MCF 10A (cell line): ENCODE results near the gene ABLIM3. TPM values are rescaled to one million over a fixed set of nuclear protein-coding genes. Genes with fewer than 3 reads are reported as not detected.

Experiments used
- BruUV-seq: library from RNA; stranded (reverse); fragments of 400-500 nt; replicated peaks from 2 replicates; lab custom pipeline; 2021; lab: Mats Ljungman, UMichigan
- CTCF ChIA-PET: fragments of 300-600 bp; sonication (Branson Sonifier 250); formaldehyde crosslinking; extraction: SDS; loops from one replicate; lab custom pipeline; 2021; ENCODE audit warnings: antibody characterized with exemption, inconsistent platforms; lab: Yijun Ruan, JAX
- POLR2A ChIA-PET: fragments of 300-600, 350-650 bp; sonication (Branson Sonifier 250); formaldehyde crosslinking; extraction: SDS; loops from one replicate; lab custom pipeline; 2020; ENCODE audit warnings: antibody characterized with exemption, inconsistent platforms; lab: Yijun Ruan, JAX
- DNase-seq: peaks from one replicate; pipeline ENCODE4 v3.0.0-alpha.2; 2018; ENCODE audit not compliant: unreplicated experiment
- H3K27ac Mint-ChIP-seq: one replicate; pipeline ENCODE4 v1.8.0; 2022; ENCODE audit warnings: mild to moderate bottlenecking, low read depth, mixed read lengths; ENCODE audit not compliant: unreplicated experiment
- H3K27me3 Mint-ChIP-seq: one replicate; pipeline ENCODE4 v1.8.0; 2022; ENCODE audit warnings: mixed read lengths; ENCODE audit not compliant: insufficient read depth, unreplicated experiment
- H3K36me3 Mint-ChIP-seq: one replicate; pipeline ENCODE4 v1.8.0; 2022; ENCODE audit warnings: mild to moderate bottlenecking, moderate library complexity, mixed read lengths; ENCODE audit not compliant: insufficient read depth, unreplicated experiment
- H3K4me1 Mint-ChIP-seq: one replicate; pipeline ENCODE4 v1.8.0; 2022; ENCODE audit warnings: mixed read lengths; ENCODE audit not compliant: insufficient read depth, unreplicated experiment
- H3K4me3 Mint-ChIP-seq: one replicate; pipeline ENCODE4 v1.8.0; 2022; ENCODE audit warnings: mild to moderate bottlenecking, moderate library complexity, mixed read lengths; ENCODE audit not compliant: unreplicated experiment
- H3K9me3 Mint-ChIP-seq: one replicate; pipeline ENCODE4 v1.8.0; 2022; ENCODE audit warnings: mixed read lengths; ENCODE audit not compliant: unreplicated experiment
- intact Hi-C: fragments of 100-400 bp; cut with micrococcal nuclease; formaldehyde crosslinking; loops from 2 replicates; pipeline ENCODE4 v1.14.1; 2022
- total RNA-seq: library from RNA; stranded (reverse); gene quantifications from 2 replicates; pipeline ENCODE4 v1.2.3, GENCODE V29; 2022
- TF ChIP-seq, protein P1 (sequence below): fragments of 200-600 bp; IDR thresholded peaks from one replicate; pipeline ENCODE4 v1.8.0; 2022; ENCODE audit warnings: antibody characterized with exemption, mild to moderate bottlenecking; ENCODE audit not compliant: unreplicated experiment

ABLIM3 gene
- total RNA-seq, 1 experiment from 2014 or later = 168 TPM

DNA sequence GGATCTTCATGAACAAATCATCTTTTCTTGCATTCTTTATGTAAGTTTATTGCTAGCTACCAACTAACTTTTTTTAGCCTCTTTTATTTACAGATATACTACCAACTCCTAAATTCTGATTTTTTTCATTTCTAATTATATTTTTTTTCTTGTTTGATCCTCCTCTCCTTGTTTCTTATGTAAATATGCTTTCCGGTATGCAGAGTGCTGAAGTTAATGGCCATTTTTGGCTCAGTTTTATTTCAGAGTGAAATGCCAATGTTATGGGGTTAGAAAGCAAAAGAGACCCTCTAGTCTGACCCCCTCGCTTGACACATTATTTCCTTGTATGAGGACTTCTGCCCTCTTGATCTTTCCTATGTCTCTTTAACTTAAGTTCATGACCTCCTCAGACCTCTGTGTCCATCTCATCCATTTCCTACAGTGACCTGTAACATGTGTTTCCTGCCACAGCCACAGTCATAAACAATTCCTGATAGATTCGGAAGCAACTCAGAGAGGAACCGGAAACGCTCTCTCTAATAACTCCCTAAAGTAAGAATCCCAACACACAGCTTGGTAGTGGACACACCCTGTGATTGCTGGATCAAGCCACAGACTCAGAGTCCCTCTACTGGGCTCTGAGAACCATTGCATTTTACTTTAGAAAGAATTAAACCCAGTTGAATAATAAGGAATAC, 87.5 kb downstream of the ABLIM3 start:
- TF ChIP-seq, protein P1, sequence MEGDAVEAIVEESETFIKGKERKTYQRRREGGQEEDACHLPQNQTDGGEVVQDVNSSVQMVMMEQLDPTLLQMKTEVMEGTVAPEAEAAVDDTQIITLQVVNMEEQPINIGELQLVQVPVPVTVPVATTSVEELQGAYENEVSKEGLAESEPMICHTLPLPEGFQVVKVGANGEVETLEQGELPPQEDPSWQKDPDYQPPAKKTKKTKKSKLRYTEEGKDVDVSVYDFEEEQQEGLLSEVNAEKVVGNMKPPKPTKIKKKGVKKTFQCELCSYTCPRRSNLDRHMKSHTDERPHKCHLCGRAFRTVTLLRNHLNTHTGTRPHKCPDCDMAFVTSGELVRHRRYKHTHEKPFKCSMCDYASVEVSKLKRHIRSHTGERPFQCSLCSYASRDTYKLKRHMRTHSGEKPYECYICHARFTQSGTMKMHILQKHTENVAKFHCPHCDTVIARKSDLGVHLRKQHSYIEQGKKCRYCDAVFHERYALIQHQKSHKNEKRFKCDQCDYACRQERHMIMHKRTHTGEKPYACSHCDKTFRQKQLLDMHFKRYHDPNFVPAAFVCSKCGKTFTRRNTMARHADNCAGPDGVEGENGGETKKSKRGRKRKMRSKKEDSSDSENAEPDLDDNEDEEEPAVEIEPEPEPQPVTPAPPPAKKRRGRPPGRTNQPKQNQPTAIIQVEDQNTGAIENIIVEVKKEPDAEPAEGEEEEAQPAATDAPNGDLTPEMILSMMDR = peak; percentile 83
- BruUV-seq = no TSS peak
- Mint-ChIP-seq H3K36me3 (peaks cover 53% of the 10 kb centered on the region), H3K27ac (peak overlapping the region; percentile 73), H3K9me3 (no peaks in the 10 kb centered on the region), H3K27me3 (no peaks in the 10 kb centered on the region), H3K4me1 (peaks cover 6% of the 10 kb centered on the region), H3K4me3 (peak overlapping the region; percentile 0)
- CTCF ChIA-PET = interaction anchor here (0.5 to 23.1 kb wide), 41 partner anchors 11 to 600 kb away, joined by 3 to 426 read pairs (median 5); partner anchors contain the start of gene ABLIM3
- DNase-seq = peak; percentile 84
- POLR2A ChIA-PET = interaction anchor here (0.7 to 2.4 kb wide), 13 partner anchors 8 to 494 kb away, joined by 3 to 17 read pairs (median 4); partner anchors contain the start of gene ABLIM3
- intact Hi-C loops = loop anchor here (1.0 to 2.0 kb wide), 4 partner anchors 87 to 496 kb away; partner anchors contain the start of gene ABLIM3

DNA sequence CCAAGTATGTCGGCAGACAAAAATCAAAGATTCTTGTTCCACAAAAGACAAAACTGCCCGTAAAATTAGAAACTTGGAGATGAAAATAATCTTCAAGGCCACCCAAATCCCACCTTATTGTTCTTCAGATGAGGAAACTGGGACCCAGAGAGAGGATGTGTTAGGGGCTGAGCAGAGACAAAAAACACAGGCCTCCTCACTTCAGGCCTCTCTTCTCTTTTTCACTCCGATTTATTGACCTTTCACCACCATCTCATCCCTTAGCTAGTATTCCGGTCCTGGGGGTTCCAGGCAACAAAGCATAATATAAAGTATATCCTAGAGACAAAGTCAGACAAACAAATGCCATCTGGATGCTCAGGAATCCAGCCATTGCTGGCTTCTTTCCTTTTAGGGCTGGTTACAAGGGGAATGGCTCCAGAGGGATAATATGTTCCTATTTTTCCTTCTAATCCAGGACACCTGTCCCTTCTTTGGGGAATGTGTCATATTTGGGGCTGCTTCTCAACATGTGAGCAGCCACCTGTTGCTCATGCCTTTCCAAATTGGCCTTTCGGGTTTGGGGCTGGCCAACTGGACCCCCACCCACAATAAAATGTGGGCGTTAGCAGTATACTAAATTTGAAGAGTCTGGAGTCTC, 88.1 kb downstream of the ABLIM3 start:
- no peaks in the 10 kb centered on the region for H3K9me3 Mint-ChIP-seq
- no peak for DNase-seq
- BruUV-seq = no TSS peak
- ChIA-PET POLR2A (interaction anchor here (0.7 to 2.4 kb wide), 10 partner anchors 28 to 115 kb away, joined by 3 to 17 read pairs (median 5); partner anchors contain the start of gene ABLIM3), CTCF (interaction anchor here (0.5 to 23.1 kb wide), 42 partner anchors 11 to 600 kb away, joined by 3 to 426 read pairs (median 5); partner anchors contain the start of gene ABLIM3)
- intact Hi-C loops = loop anchor here (1.0 to 2.0 kb wide), 4 partner anchors 88 to 497 kb away; partner anchors contain the start of gene ABLIM3
- TF ChIP-seq, protein P1 = no peak
- H3K36me3 Mint-ChIP-seq = peaks cover 60% of the 10 kb centered on the region
- no peak overlapping the region for H3K4me3 Mint-ChIP-seq
- peaks cover 6% of the 10 kb centered on the region for H3K4me1 Mint-ChIP-seq
- peak overlapping the region; percentile 73 for H3K27ac Mint-ChIP-seq
- no peaks in the 10 kb centered on the region for H3K27me3 Mint-ChIP-seq

DNA sequence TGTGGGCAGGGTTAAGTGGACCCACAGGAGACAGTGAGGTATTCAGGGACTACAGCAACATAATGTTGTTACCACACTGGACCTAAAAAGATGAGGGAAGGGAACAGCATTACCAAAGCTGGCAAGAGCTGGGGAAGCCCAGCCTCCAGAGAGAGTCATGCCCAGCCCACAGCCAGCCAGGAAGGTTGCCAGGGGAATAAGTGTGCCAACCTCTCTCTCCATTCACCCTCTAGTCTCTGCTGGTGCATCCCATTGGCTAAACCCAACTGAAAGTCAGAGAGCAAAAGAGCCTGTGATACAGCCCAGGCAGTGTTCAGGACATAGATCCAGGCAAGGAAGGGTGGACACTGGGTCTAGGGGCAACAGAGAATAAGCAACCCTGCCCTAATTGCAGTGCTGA, 94.5 kb downstream of the ABLIM3 start:
- no TSS peak for BruUV-seq
- ChIA-PET CTCF (interaction anchor here (0.6 to 23.1 kb wide), 8 partner anchors 12 to 501 kb away, joined by 3 to 426 read pairs (median 5); partner anchors contain the start of gene ABLIM3), POLR2A (interaction anchor here (0.9 kb wide), 1 partner anchor 7 kb away, joined by 3 read pairs; no protein-coding TSS in a partner anchor)
- Mint-ChIP-seq H3K36me3 (peaks cover 76% of the 10 kb centered on the region), H3K27ac (no peak overlapping the region), H3K27me3 (no peaks in the 10 kb centered on the region), H3K4me1 (no peaks in the 10 kb centered on the region), H3K9me3 (no peaks in the 10 kb centered on the region), H3K4me3 (no peak overlapping the region)
- peak; percentile 33 for DNase-seq
- TF ChIP-seq, protein P1 = no peak
- intact Hi-C loops = no loop called here
